BJ (cell line): ENCODE data around the gene ARHGAP8. TPM values are rescaled to one million over a fixed set of nuclear protein-coding genes. Genes with fewer than 3 reads are reported as not detected.
"Not testable (repeated sequence)": the region's sequence is repeated elsewhere in the genome, so short reads cannot be mapped to it uniquely, and the experiment has no call there.

Source experiments
- CTCF ChIA-PET: fragments of 350-600 bp; formaldehyde crosslinking; extraction: SDS; loops from one replicate; lab custom pipeline; 2021; ENCODE audit warnings: antibody characterized with exemption, inconsistent platforms; lab: Yijun Ruan, JAX
- POLR2A ChIA-PET: fragments of 300-600 bp; sonication (Branson Sonifier 250); formaldehyde crosslinking; extraction: SDS; loops from one replicate; lab custom pipeline; 2021; ENCODE audit warnings: antibody characterized with exemption; lab: Charles Lee
- DNase-seq: peaks from one replicate; pipeline ENCODE4 v3.0.0-alpha.2; 2011; ENCODE audit warnings: low read depth
- H3K27me3 ChIP-seq: 2 replicates; pipeline ENCODE4 v1.6.0; 2011; ENCODE audit warnings: low read length; ENCODE audit not compliant: control insufficient read depth, insufficient read depth
- H3K36me3 ChIP-seq: 2 replicates; pipeline ENCODE4 v1.5.1; 2011; ENCODE audit warnings: low read length; ENCODE audit not compliant: control insufficient read depth, insufficient read depth
- H3K4me3 ChIP-seq: 2 replicates; pipeline ENCODE4 v1.5.1; 2011; ENCODE audit warnings: low read depth, mild to moderate bottlenecking, control low read depth, low read length
- CTCF ChIP-seq: IDR thresholded peaks from 2 replicates; pipeline ENCODE4 v1.5.1; 2011; ENCODE audit warnings: low read depth, mild to moderate bottlenecking, control low read depth, inconsistent platforms, low read length, moderate library complexity; ENCODE audit not compliant: insufficient read depth
- polyA plus RNA-seq: library from polyadenylated mRNA; depleted of rRNA; stranded (reverse); fragments of >200 nt; gene quantifications from 2 replicates; pipeline ENCODE4 v1.2.3, GENCODE V29; 2011

Gene ARHGAP8
- polyA plus RNA-seq, 1 experiment = 0.39 TPM

GRCh38 chr22:44847892-44848291, 95.5 kb downstream of the ARHGAP8 start:
- Histone ChIP-seq H3K27me3 (no peaks in the 10 kb centered on the region), H3K36me3 (no peaks in the 10 kb centered on the region), H3K4me3 (no peak overlapping the region)
- ChIA-PET POLR2A (no interaction called here), CTCF (interaction anchor here (1.1 to 2.0 kb wide), 2 partner anchors 20 to 27 kb away, joined by 3 to 4 read pairs; no protein-coding TSS in a partner anchor)
- DNase-seq = no peak
- no peak for TF ChIP-seq CTCF

GRCh38 chr22:44848296-44848741, 95.9 kb downstream of the ARHGAP8 start:
- H3K4me3 ChIP-seq = no peak overlapping the region
- TF ChIP-seq CTCF = no peak
- H3K36me3 ChIP-seq = no peaks in the 10 kb centered on the region
- DNase-seq = no peak
- ChIA-PET POLR2A (interaction anchor here (0.5 kb wide), 1 partner anchor 23 kb away, joined by 4 read pairs; no protein-coding TSS in a partner anchor), CTCF (interaction anchor here (1.1 to 2.0 kb wide), 2 partner anchors 21 to 28 kb away, joined by 3 to 4 read pairs; no protein-coding TSS in a partner anchor)
- H3K27me3 ChIP-seq = no peaks in the 10 kb centered on the region

GRCh38 chr22:44848791-44849420, 96.5 kb downstream of the ARHGAP8 start:
- no peaks in the 10 kb centered on the region for H3K36me3 ChIP-seq
- H3K27me3 ChIP-seq = no peaks in the 10 kb centered on the region
- ChIA-PET POLR2A (interaction anchor here (0.5 kb wide), 1 partner anchor 22 kb away, joined by 4 read pairs; no protein-coding TSS in a partner anchor), CTCF (interaction anchor here (0.6 to 1.5 kb wide), 2 partner anchors 25 to 28 kb away, joined by 3 read pairs; no protein-coding TSS in a partner anchor)
- H3K4me3 ChIP-seq = no peak overlapping the region
- TF ChIP-seq CTCF = no peak
- no peak for DNase-seq

GRCh38 chr22:44850946-44851345, 98.6 kb downstream of the ARHGAP8 start:
- Histone ChIP-seq H3K27me3 (no peaks in the 10 kb centered on the region), H3K4me3 (no peak overlapping the region), H3K36me3 (no peaks in the 10 kb centered on the region)
- POLR2A ChIA-PET = no interaction called here
- no peak for TF ChIP-seq CTCF
- DNase-seq = no peak
- CTCF ChIA-PET = interaction anchor here (0.8 kb wide), 1 partner anchor 22 kb away, joined by 3 read pairs; no protein-coding TSS in a partner anchor

GRCh38 chr22:44854641-44855040, 102.3 kb downstream of the ARHGAP8 start:
- CTCF ChIA-PET = interaction anchor here (1.6 kb wide), 1 partner anchor 34 kb away, joined by 3 read pairs; no protein-coding TSS in a partner anchor
- H3K4me3 ChIP-seq, POLR2A ChIA-PET, H3K36me3 ChIP-seq, H3K27me3 ChIP-seq, DNase-seq: not testable (repeated sequence)
